HG03565 (cell line): Measurements from ENCODE around the gene PCGF3.
A peak's percentile ranks its signal among the peaks of the same experiment; 100 is the strongest.
"Not testable (repeated sequence)": the region's sequence is repeated elsewhere in the genome, so short reads cannot be mapped to it uniquely, and the experiment has no call there.

ENCODE experiments used
- ATAC-seq: cut with Tn5 transposase; IDR thresholded peaks from one replicate; pipeline ENCODE4 v1.9.1; 2021; ENCODE audit warnings: mild to moderate bottlenecking, moderate library complexity; ENCODE audit not compliant: unreplicated experiment

The PCGF3 gene

GRCh38 chr4:776743-777441 lies 71.3 kb downstream of the PCGF3 start:
- no peak for ATAC-seq

GRCh38 chr4:777520-778262 lies 72.1 kb downstream of the PCGF3 start:
- ATAC-seq = no peak

GRCh38 chr4:779555-779954 lies 73.9 kb downstream of the PCGF3 start:
- no peak for ATAC-seq

GRCh38 chr4:780255-780654 lies 74.6 kb downstream of the PCGF3 start:
- ATAC-seq = not testable (repeated sequence)

- ATAC-seq = no peak
These were observed 75.3 kb downstream of the PCGF3 start for GRCh38 chr4:780716-781492.

- peak; percentile 96 for ATAC-seq
These were observed 76.0 kb downstream of the PCGF3 start for GRCh38 chr4:781493-782216.

GRCh38 chr4:784401-785331 lies 79.0 kb downstream of the PCGF3 start:
- no peak for ATAC-seq

GRCh38 chr4:785332-786073 lies 79.9 kb downstream of the PCGF3 start:
- no peak for ATAC-seq

- no peak for ATAC-seq
These were observed 80.6 kb downstream of the PCGF3 start for GRCh38 chr4:786074-786741.

GRCh38 chr4:786861-787300 lies 81.2 kb downstream of the PCGF3 start:
- no peak for ATAC-seq

- no peak for ATAC-seq
These were observed 81.9 kb downstream of the PCGF3 start for GRCh38 chr4:787561-787981.

GRCh38 chr4:788006-788635 lies 82.5 kb downstream of the PCGF3 start:
- ATAC-seq = no peak

GRCh38 chr4:788636-789297 lies 83.1 kb downstream of the PCGF3 start:
- ATAC-seq = no peak

- no peak for ATAC-seq
These were observed 84.2 kb downstream of the PCGF3 start for GRCh38 chr4:789571-790465.

GRCh38 chr4:790466-790820 lies 84.8 kb downstream of the PCGF3 start:
- no peak for ATAC-seq

GRCh38 chr4:791252-791897 lies 85.7 kb downstream of the PCGF3 start:
- no peak for ATAC-seq
